AG04450 (cell line): Measurements from ENCODE around the gene WDR27. TPM values are rescaled to one million over a fixed set of nuclear protein-coding genes. Genes with fewer than 3 reads are reported as not detected.

Experiments
- CTCF ChIA-PET: fragments of 300-600, 350-600 bp; formaldehyde crosslinking; extraction: SDS; loops from one replicate; lab custom pipeline; 2022; ENCODE audit warnings: antibody characterized with exemption, inconsistent platforms; lab: Charles Lee
- POLR2A ChIA-PET: fragments of 350-600 bp; formaldehyde crosslinking; extraction: SDS; loops from one replicate; lab custom pipeline; 2021; ENCODE audit warnings: antibody characterized with exemption, inconsistent platforms; lab: Yijun Ruan, JAX
- DNase-seq: peaks from one replicate; pipeline ENCODE4 v3.0.0-alpha.2; 2011; ENCODE audit warnings: low read depth, low spot score
- H3K27ac ChIP-seq: one replicate; pipeline ENCODE4 v1.5.1; 2012; ENCODE audit warnings: low read depth, low read length, control low read depth
- H3K27me3 ChIP-seq: one replicate; pipeline ENCODE4 v1.6.0; 2012; ENCODE audit warnings: low read length; ENCODE audit not compliant: control insufficient read depth, insufficient read depth
- H3K4me3 ChIP-seq: 2 replicates; pipeline ENCODE4 v1.5.1; 2011; ENCODE audit warnings: mild to moderate bottlenecking, low read depth, low read length, control low read depth
- H3K9me3 ChIP-seq: 2 replicates; pipeline ENCODE4 v1.5.1; 2012; ENCODE audit warnings: low read length; ENCODE audit not compliant: control insufficient read depth, insufficient read depth
- CTCF ChIP-seq: IDR thresholded peaks from 2 replicates; pipeline ENCODE4 v1.5.1; 2011; ENCODE audit warnings: low read depth, low read length, control low read depth, inconsistent platforms
- polyA minus RNA-seq: library from RNA; depleted of rRNA, polyadenylated mRNA; stranded (reverse); fragments of >200 nt; gene quantifications from 2 replicates; pipeline ENCODE4 v1.2.3, GENCODE V29; 2011; rRNA and poly(A)+ RNA removed
- polyA plus RNA-seq: library from polyadenylated mRNA; depleted of rRNA; stranded (reverse); fragments of >200 nt; gene quantifications from 2 replicates; pipeline ENCODE4 v1.2.3, GENCODE V29; 2011; rRNA removed

WDR27 gene
- polyA plus RNA-seq: 20.0 and 20.5 TPM in 2 replicates
- polyA minus RNA-seq: 24.5 and 25.8 TPM in 2 replicates

- no peak for TF ChIP-seq CTCF
These were observed at the start of gene WDR27, which contains the start of gene C6orf120 for GRCh38 chr6:169701954-169702839. TSS of gene WDR27 (minus strand) at chr6:169702029. CDS start at chr6:169689005, 13,024 bp downstream. TSS of gene C6orf120 (plus strand) at chr6:169702126. CDS start at chr6:169702460, 334 bp downstream.

GRCh38 chr6:169746556-169746955 is 44.7 kb upstream of the WDR27 start:
- Histone ChIP-seq H3K4me3 (no peak overlapping the region), H3K27ac (no peak overlapping the region), H3K27me3 (no peaks in the 10 kb centered on the region), H3K9me3 (no peaks in the 10 kb centered on the region)
- no peak for TF ChIP-seq CTCF
- DNase-seq: no peak
- CTCF ChIA-PET: no interaction called here
- POLR2A ChIA-PET: no interaction called here

More at GRCh38 chr6:169701954-169702839, at the start of gene WDR27, which contains the start of gene C6orf120:
- no peaks in the 10 kb centered on the region; the same call in 1 of the 2 replicates for H3K9me3 ChIP-seq
- no peaks in the 10 kb centered on the region for H3K27me3 ChIP-seq
- ChIA-PET CTCF (interaction anchor here (1.0 kb wide), 1 partner anchor 10 kb away, joined by 3 read pairs; no protein-coding TSS in a partner anchor), POLR2A (interaction anchor here (0.5 to 1.8 kb wide), 12 partner anchors 10 to 1816 kb away, joined by 3 to 15 read pairs (median 4); partner anchors contain the start of genes DYNLT2 and ERMARD)
- peak; percentile 90 for DNase-seq
- H3K27ac ChIP-seq: peak within 1 kb of the TSS; percentile 81
- H3K4me3 ChIP-seq: peak within 1 kb of the TSS; percentile 94

- no peak for TF ChIP-seq CTCF
- H3K9me3 ChIP-seq: no peaks in the 10 kb centered on the region
These were observed 43.6 kb upstream of the WDR27 start for GRCh38 chr6:169745405-169745804.

GRCh38 chr6:169741344-169741743 is 39.5 kb upstream of the WDR27 start:
- Histone ChIP-seq H3K9me3 (no peaks in the 10 kb centered on the region), H3K27ac (no peak overlapping the region), H3K27me3 (peaks cover 5% of the 10 kb centered on the region), H3K4me3 (no peak overlapping the region)
- TF ChIP-seq CTCF: no peak
- no peak for DNase-seq
- CTCF ChIA-PET: interaction anchor here (0.9 to 1.3 kb wide), 4 partner anchors 9 to 789 kb away, joined by 3 to 7 read pairs (median 3); partner anchors contain the start of genes DYNLT2 and ERMARD
- POLR2A ChIA-PET: interaction anchor here (0.6 kb wide), 1 partner anchor 8 kb away, joined by 3 read pairs; no protein-coding TSS in a partner anchor

More at GRCh38 chr6:169745405-169745804, 43.6 kb upstream of the WDR27 start:
- CTCF ChIA-PET: no interaction called here
- DNase-seq: no peak
- POLR2A ChIA-PET: no interaction called here
- Histone ChIP-seq H3K27me3 (no peaks in the 10 kb centered on the region), H3K4me3 (no peak overlapping the region), H3K27ac (no peak overlapping the region)
